Hepatocyte (in vitro differentiated cells): ENCODE measurements around the gene PAM.

Source experiments
- CTCF ChIP-seq: fragments of 200-600 bp; sonication (generic); IDR thresholded peaks from 2 replicates; pipeline ENCODE4 v1.5.1; 2016; ENCODE audit warnings: antibody characterized with exemption, mild to moderate bottlenecking; ENCODE audit not compliant: poor library complexity
- EZH2 ChIP-seq: fragments of 200-600 bp; sonication (generic); IDR thresholded peaks from 2 replicates; pipeline ENCODE4 v1.6.1; 2016; ENCODE audit warnings: antibody characterized with exemption, mild to moderate bottlenecking, borderline replicate concordance
- EZH2phosphoT487 ChIP-seq: fragments of 200-600 bp; sonication (generic); IDR thresholded peaks from one replicate; pipeline ENCODE4 v1.6.1; 2018; ENCODE audit warnings: antibody characterized with exemption, mild to moderate bottlenecking, low read depth, moderate library complexity; ENCODE audit not compliant: unreplicated experiment, severe bottlenecking

GRCh38 chr5:103075442-103075841 lies 320.3 kb downstream of the PAM start:
- TF ChIP-seq CTCF (no peak), EZH2 (no peak), EZH2phosphoT487 (no peak)
